HepG2 (cell line): Measurements from ENCODE around the gene HPCAL1. TPM values are rescaled to one million over a fixed set of nuclear protein-coding genes. Genes with fewer than 3 reads are reported as not detected.

Experiments
- ATAC-seq: fragments of 200-7000 bp; cut with Tn5 transposase; 3 replicates; pipeline ENCODE4 v1.9.1; 2020; ENCODE audit warnings: mild to moderate bottlenecking, moderate library complexity
- BruUV-seq: library from RNA; stranded (reverse); fragments of 400-500 nt; replicated peaks from 2 replicates; lab custom pipeline; 2021; lab: Mats Ljungman, UMichigan
- CTCF ChIA-PET: fragments of 300-600 bp; formaldehyde crosslinking; extraction: SDS; loops from one replicate; lab custom pipeline; 2021; ENCODE audit warnings: low total read pairs, inconsistent platforms, low intra/inter-chr PET ratio; lab: Yijun Ruan, JAX
- POLR2A ChIA-PET: fragments of 350-600 bp; sonication (Branson Sonifier 250); formaldehyde crosslinking; loops from one replicate; lab custom pipeline; 2020; ENCODE audit warnings: antibody characterized with exemption, inconsistent platforms; lab: Yijun Ruan, JAX
- DNase-seq: peaks from one replicate; pipeline ENCODE4 v3.0.0-alpha.2; 2015; ENCODE audit warnings: low spot score
- FAIRE-seq: peaks from 3 replicates; lab custom pipeline; 2011; peaks lifted over from hg19 to GRCh38; lab: Jason Lieb, UNC
- H2AFZ ChIP-seq: one replicate; pipeline ENCODE4 v1.6.1; 2011; ENCODE audit warnings: low read length, inconsistent platforms
- H3K27ac ChIP-seq: fragments of 300-600 bp; 3 replicates; pipeline ENCODE4 v1.8.0; 2011; ENCODE audit warnings: mixed run types, mild to moderate bottlenecking, mixed read lengths, low read length, inconsistent platforms; ENCODE audit not compliant: insufficient read depth; ENCODE audit errors: extremely low read length
- H3K27me3 ChIP-seq, 2 experiments: fragments of 200-600 bp in 1 of 2; 2 replicates in 1 of 2; 3 replicates in 1 of 2; pipeline versions ENCODE4 v1.6.0 to v1.8.0; 2011; ENCODE audit warnings: low read length in 2 of 2, mild to moderate bottlenecking in 2 of 2, moderate library complexity in 2 of 2, inconsistent platforms in 1 of 2; ENCODE audit not compliant: insufficient read depth in 2 of 2, control insufficient read depth in 1 of 2
- H3K36me3 ChIP-seq, 2 experiments: fragments of 200-600 bp in 1 of 2; replicated peaks in 1 of 2; 2 replicates in 1 of 2; 3 replicates in 1 of 2; pipeline versions ENCODE4 v1.5.1 to v1.8.0; 2011; ENCODE audit warnings: low read length in 2 of 2, inconsistent platforms in 1 of 2; ENCODE audit not compliant: insufficient read depth in 2 of 2, control insufficient read depth in 1 of 2
- H3K4me1 ChIP-seq: 2 replicates; pipeline ENCODE4 v1.5.1; 2012; ENCODE audit warnings: low read length, inconsistent platforms; ENCODE audit not compliant: insufficient read depth
- H3K4me2 ChIP-seq: 2 replicates; pipeline ENCODE4 v1.6.0; 2011; ENCODE audit warnings: low read depth, low read length, inconsistent platforms
- H3K4me3 ChIP-seq, 3 experiments: fragments of 200-600 bp in 1 of 3; sonication (generic), shearing (Covaris generic) in 1 of 3; replicated peaks in 1 of 3; 2 replicates each; pipeline ENCODE4 v1.5.1; 2011 to 2016; ENCODE audit warnings: low read length in 3 of 3, inconsistent platforms in 2 of 3, low read depth in 2 of 3, mild to moderate bottlenecking in 2 of 3, control low read depth in 1 of 3, mixed read lengths in 1 of 3; ENCODE audit not compliant: insufficient read depth in 1 of 3
- H3K79me2 ChIP-seq: one replicate; pipeline ENCODE4 v1.6.1; 2011; ENCODE audit warnings: low read length, inconsistent platforms; ENCODE audit not compliant: insufficient read depth
- H3K9ac ChIP-seq: 2 replicates; pipeline ENCODE4 v1.6.0; 2011; ENCODE audit warnings: mild to moderate bottlenecking, low read depth, low read length, inconsistent platforms; ENCODE audit not compliant: insufficient read depth
- H3K9me3 ChIP-seq: 2 replicates; pipeline ENCODE4 v1.5.1; 2012; ENCODE audit warnings: mild to moderate bottlenecking, low read length
- H4K20me1 ChIP-seq: 2 replicates; pipeline ENCODE4 v1.6.0; 2011; ENCODE audit warnings: inconsistent platforms, mild to moderate bottlenecking, low read length, moderate library complexity; ENCODE audit not compliant: insufficient read depth
- AKAP8 ChIP-seq: sonication (generic); formaldehyde crosslinking; IDR thresholded peaks from 2 replicates; pipeline ENCODE4 v1.5.1; 2020; ENCODE audit warnings: mild to moderate bottlenecking, missing genetic modification reagents
- BHLHE40 ChIP-seq: IDR thresholded peaks from 2 replicates; pipeline ENCODE4 v1.6.1; 2011; ENCODE audit warnings: low read length, improper control_type of control experiment
- CSRNP1 ChIP-seq: sonication (generic); formaldehyde crosslinking; IDR thresholded peaks from 2 replicates; pipeline ENCODE4 v1.8.1; 2023; ENCODE audit warnings: mild to moderate bottlenecking, missing genetic modification reagents
- EED ChIP-seq: sonication (generic); formaldehyde crosslinking; IDR thresholded peaks from 2 replicates; pipeline ENCODE4 v1.5.0; 2020; ENCODE audit warnings: mild to moderate bottlenecking, missing genetic modification reagents
- GATAD1 ChIP-seq: IDR thresholded peaks from 2 replicates; pipeline ENCODE4 v1.6.1; 2016; ENCODE audit warnings: missing genetic modification reagents, missing compliant biosample characterization
- HES4 ChIP-seq: sonication (generic); formaldehyde crosslinking; IDR thresholded peaks from 2 replicates; pipeline ENCODE4 v1.9.0; 2021; ENCODE audit warnings: mild to moderate bottlenecking, missing genetic modification reagents, borderline replicate concordance
- KLF13 ChIP-seq: sonication (generic); formaldehyde crosslinking; IDR thresholded peaks from 2 replicates; pipeline ENCODE4 v1.4.0; 2020; ENCODE audit warnings: mild to moderate bottlenecking, missing genetic modification reagents
- MYC ChIP-seq: sonication (generic); formaldehyde crosslinking; IDR thresholded peaks from 2 replicates; pipeline ENCODE4 v1.9.0; 2021; ENCODE audit warnings: missing genetic modification reagents, borderline replicate concordance
- SIN3A ChIP-seq: IDR thresholded peaks from 2 replicates; pipeline ENCODE4 v1.6.1; 2011; ENCODE audit warnings: low read depth, mild to moderate bottlenecking, control low read depth, low read length, borderline replicate concordance
- SMARCE1 ChIP-seq: fragments of 450-650 bp; IDR thresholded peaks from 2 replicates; pipeline ENCODE4 v1.6.1; 2017; ENCODE audit warnings: borderline replicate concordance
- SRSF1 ChIP-seq: fragments of 200-400 bp; formaldehyde crosslinking; optimal IDR thresholded peaks from 2 replicates; pipeline ENCODE3; 2017; ENCODE audit warnings: mild to moderate bottlenecking, low read depth, low read length, moderate library complexity
- TOPORS ChIP-seq: sonication (generic); formaldehyde crosslinking; IDR thresholded peaks from 2 replicates; pipeline ENCODE4 v1.8.0; 2023; ENCODE audit warnings: mild to moderate bottlenecking, missing genetic modification reagents
- ZBTB1 ChIP-seq: sonication (generic); formaldehyde crosslinking; IDR thresholded peaks from 2 replicates; pipeline ENCODE4 v1.4.0; 2020; ENCODE audit warnings: missing genetic modification reagents, borderline replicate concordance
- ZSCAN21 ChIP-seq: sonication (generic); formaldehyde crosslinking; IDR thresholded peaks from 2 replicates; pipeline ENCODE4 v1.8.0; 2022; ENCODE audit warnings: mild to moderate bottlenecking, missing genetic modification reagents, moderate library complexity, borderline replicate concordance
- WGBS: methylation state at CpG from one replicate; pipeline ENCODE4 v1.1.6; 2017; ENCODE audit warnings: low lambda C conversion rate; 5-methylcytosine and 5-hydroxymethylcytosine counted together
- in situ Hi-C: cut with HindIII; loops from 2 replicates; pipeline ENCODE4 v1.10.0; 2017; ENCODE audit warnings: low pct_unique_long_range_greater_than_20kb; ENCODE audit not compliant: extremely low pct_ligation_motif_present
- intact Hi-C: fragments of 100-400 bp; cut with micrococcal nuclease; formaldehyde crosslinking; loops from one replicate; pipeline ENCODE4 v1.10.0; 2022; ENCODE audit not compliant: unreplicated experiment
- polyA plus RNA-seq, 8 experiments: library from polyadenylated mRNA; depleted of rRNA in 3 of 8; stranded (reverse) in 7 of 8; unstranded in 1 of 8; fragments of >200 nt; fragmentation: Illumina TruSeq in 4 of 8; extraction: Trizol in 4 of 8; gene quantifications; 2 replicates each; pipeline versions ENCODE4 v1.2.1 to v1.2.3, GENCODE V29; 2011 to 2016; ENCODE audit warnings: low read depth in 4 of 8, missing spikeins in 1 of 8, mixed read lengths in 1 of 8; ENCODE audit not compliant: insufficient read depth in 1 of 8
- total RNA-seq, 5 experiments: library from RNA; depleted of rRNA; stranded (reverse); fragments of >200 nt; fragmentation: Illumina TruSeq; extraction: Trizol; gene quantifications; 2 replicates each; pipeline ENCODE4 v1.2.3, GENCODE V29; 2016; ENCODE audit warnings: low read depth in 1 of 5
- TF ChIP-seq, protein P1 (sequence below): sonication (generic); formaldehyde crosslinking; IDR thresholded peaks from 2 replicates; pipeline ENCODE4 v1.8.0; 2023; ENCODE audit warnings: mild to moderate bottlenecking, missing genetic modification reagents
- TF ChIP-seq, protein P2 (sequence below): sonication (generic); formaldehyde crosslinking; IDR thresholded peaks from 2 replicates; pipeline ENCODE4 v1.5.0; 2020; ENCODE audit warnings: missing genetic modification reagents
- TF ChIP-seq, protein P3 (sequence below): sonication (generic); formaldehyde crosslinking; IDR thresholded peaks from 2 replicates; pipeline ENCODE4 v1.9.0; 2022; ENCODE audit warnings: missing genetic modification reagents, mild to moderate bottlenecking, borderline replicate concordance

HPCAL1 gene
- total and polyA plus RNA-seq, 2 of the 13 experiments (the other 11 are each of a cell fraction or from before 2014, with no cell fraction given): 29.5 to 29.9 TPM

GRCh38 chr2:10269711-10270610 is 32.7 kb upstream of the HPCAL1 start:
- no TSS peak for BruUV-seq
- no peaks in the 10 kb centered on the region for H3K79me2 ChIP-seq
- H3K36me3 ChIP-seq: no peaks in the 10 kb centered on the region
- peaks cover 12 to 52% of the 10 kb centered on the region in 2 experiments for H3K27me3 ChIP-seq
- peak; percentile 12 for ATAC-seq
- POLR2A ChIA-PET: interaction anchor here (1.0 to 3.0 kb wide), 6 partner anchors 9 to 180 kb away, joined by 3 to 23 read pairs (median 4); partner anchors contain the start of gene HPCAL1
- CTCF ChIA-PET: interaction anchor here (0.8 to 1.8 kb wide), 5 partner anchors 33 to 164 kb away, joined by 3 to 17 read pairs (median 7); partner anchors contain the start of gene HPCAL1
- H3K4me3 ChIP-seq: peak overlapping the region in 1 of 3 experiments; percentile 50; a peak in 1 of 6 replicates
- H4K20me1 ChIP-seq: no peaks in the 10 kb centered on the region
- no peak overlapping the region for H3K9ac ChIP-seq
- peak overlapping the region; percentile 72 for H3K4me2 ChIP-seq
- no peak for FAIRE-seq
- H3K9me3 ChIP-seq: no peaks in the 10 kb centered on the region
- H3K4me1 ChIP-seq: peaks cover 63% of the 10 kb centered on the region
- intact Hi-C loops (loop anchor here (1.0 to 10.0 kb wide), 6 partner anchors 8 to 165 kb away; partner anchors contain the start of genes HPCAL1 and RRM2), in situ Hi-C loops (loop anchor here (5.0 kb wide), 1 partner anchor 137 kb away; no protein-coding TSS in a partner anchor)
- H2AFZ ChIP-seq: no peak overlapping the region
- H3K27ac ChIP-seq: no peak overlapping the region
- no peak for DNase-seq
- 49% methylated on average over 12 of the region's 15 CpGs for WGBS
- TF ChIP-seq SIN3A: 0 out of 2 replicates have a peak, but pooled peaks have one; percentile 5
- TF ChIP-seq CSRNP1 (CRISPR knock-in tag): 0 out of 2 replicates have a peak, but pooled peaks have one; percentile 66
- TF ChIP-seq HES4 (CRISPR knock-in tag): no peak
- TF ChIP-seq KLF13 (CRISPR knock-in tag): no peak
- TF ChIP-seq GATAD1 (CRISPR knock-in tag): 0 out of 2 replicates have a peak, but pooled peaks have one; percentile 5
- TF ChIP-seq MYC (CRISPR knock-in tag): no peak
- TF ChIP-seq, protein P1, sequence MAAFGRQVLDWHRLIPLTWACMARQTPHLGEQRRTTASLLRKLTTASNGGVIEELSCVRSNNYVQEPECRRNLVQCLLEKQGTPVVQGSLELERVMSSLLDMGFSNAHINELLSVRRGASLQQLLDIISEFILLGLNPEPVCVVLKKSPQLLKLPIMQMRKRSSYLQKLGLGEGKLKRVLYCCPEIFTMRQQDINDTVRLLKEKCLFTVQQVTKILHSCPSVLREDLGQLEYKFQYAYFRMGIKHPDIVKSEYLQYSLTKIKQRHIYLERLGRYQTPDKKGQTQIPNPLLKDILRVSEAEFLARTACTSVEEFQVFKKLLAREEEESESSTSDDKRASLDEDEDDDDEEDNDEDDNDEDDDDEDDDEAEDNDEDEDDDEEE: 0 out of 2 replicates have a peak, but pooled peaks have one; percentile 4
- TF ChIP-seq BHLHE40: no peak
- TF ChIP-seq, protein P2, sequence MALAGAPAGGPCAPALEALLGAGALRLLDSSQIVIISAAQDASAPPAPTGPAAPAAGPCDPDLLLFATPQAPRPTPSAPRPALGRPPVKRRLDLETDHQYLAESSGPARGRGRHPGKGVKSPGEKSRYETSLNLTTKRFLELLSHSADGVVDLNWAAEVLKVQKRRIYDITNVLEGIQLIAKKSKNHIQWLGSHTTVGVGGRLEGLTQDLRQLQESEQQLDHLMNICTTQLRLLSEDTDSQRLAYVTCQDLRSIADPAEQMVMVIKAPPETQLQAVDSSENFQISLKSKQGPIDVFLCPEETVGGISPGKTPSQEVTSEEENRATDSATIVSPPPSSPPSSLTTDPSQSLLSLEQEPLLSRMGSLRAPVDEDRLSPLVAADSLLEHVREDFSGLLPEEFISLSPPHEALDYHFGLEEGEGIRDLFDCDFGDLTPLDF (CRISPR knock-in tag): no peak
- no peak for TF ChIP-seq EED (CRISPR knock-in tag)
- TF ChIP-seq ZBTB1 (CRISPR knock-in tag): no peak
- TF ChIP-seq AKAP8 (CRISPR knock-in tag): no peak
- TF ChIP-seq TOPORS (CRISPR knock-in tag): peak; percentile 54; the same call in 1 of the 2 replicates
- no peak for TF ChIP-seq ZSCAN21 (CRISPR knock-in tag)
- no peak for TF ChIP-seq SMARCE1
- TF ChIP-seq, protein P3, sequence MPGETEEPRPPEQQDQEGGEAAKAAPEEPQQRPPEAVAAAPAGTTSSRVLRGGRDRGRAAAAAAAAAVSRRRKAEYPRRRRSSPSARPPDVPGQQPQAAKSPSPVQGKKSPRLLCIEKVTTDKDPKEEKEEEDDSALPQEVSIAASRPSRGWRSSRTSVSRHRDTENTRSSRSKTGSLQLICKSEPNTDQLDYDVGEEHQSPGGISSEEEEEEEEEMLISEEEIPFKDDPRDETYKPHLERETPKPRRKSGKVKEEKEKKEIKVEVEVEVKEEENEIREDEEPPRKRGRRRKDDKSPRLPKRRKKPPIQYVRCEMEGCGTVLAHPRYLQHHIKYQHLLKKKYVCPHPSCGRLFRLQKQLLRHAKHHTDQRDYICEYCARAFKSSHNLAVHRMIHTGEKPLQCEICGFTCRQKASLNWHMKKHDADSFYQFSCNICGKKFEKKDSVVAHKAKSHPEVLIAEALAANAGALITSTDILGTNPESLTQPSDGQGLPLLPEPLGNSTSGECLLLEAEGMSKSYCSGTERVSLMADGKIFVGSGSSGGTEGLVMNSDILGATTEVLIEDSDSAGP (CRISPR knock-in tag): 0 out of 2 replicates have a peak, but pooled peaks have one; percentile 72
- peak; percentile 71 for TF ChIP-seq SRSF1
